Amygdala (tissue), 56 donors: Measurements from ENCODE around the gene DOHH.
"Not testable (repeated sequence)": the region's sequence is repeated elsewhere in the genome, so short reads cannot be mapped to it uniquely, and the experiment has no call there.

Experiments used
- DNase-seq, 56 donors: peaks; one replicate each; lab custom pipeline; 2025; lab: John Stamatoyannopoulos, UW

The DOHH gene

GRCh38 chr19:3521104-3521445 is 20.6 kb upstream of the DOHH start:
- DNase-seq, result no peak

- no peak for DNase-seq
Observed at GRCh38 chr19:3520166-3521103, 20.0 kb upstream of the DOHH start.

- no peak for DNase-seq
Observed at GRCh38 chr19:3519126-3519525, 18.7 kb upstream of the DOHH start.

- no peak for DNase-seq
Observed at GRCh38 chr19:3518659-3519058, 18.2 kb upstream of the DOHH start.

GRCh38 chr19:3518255-3518654 is 17.8 kb upstream of the DOHH start:
- no peak for DNase-seq

- no peak for DNase-seq
Observed at GRCh38 chr19:3517638-3518037, 17.2 kb upstream of the DOHH start.

GRCh38 chr19:3516675-3517207 is 16.3 kb upstream of the DOHH start:
- DNase-seq, result peak in 8 of 56 donors; percentile 7 to 54 (median 22)

- DNase-seq, result peak in 4 of 56 donors; percentile 3 to 34 (median 16)
Observed at GRCh38 chr19:3515891-3516422, 15.5 kb upstream of the DOHH start.

GRCh38 chr19:3514930-3515329 is 14.5 kb upstream of the DOHH start:
- no peak for DNase-seq

GRCh38 chr19:3513229-3514140 is 13.0 kb upstream of the DOHH start:
- peak in 5 of 56 donors; percentile 22 to 41 (median 29) for DNase-seq

GRCh38 chr19:3512562-3513228 is 12.2 kb upstream of the DOHH start:
- DNase-seq, result peak in 12 of 56 donors; percentile 15 to 70 (median 30)

- DNase-seq, result no peak
Observed at GRCh38 chr19:3511506-3512251, 11.2 kb upstream of the DOHH start.

- DNase-seq, result no peak
Observed at GRCh38 chr19:3510727-3511126, 10.3 kb upstream of the DOHH start.

- DNase-seq, result peak in 2 of 56 donors; percentile 2 to 13
Observed at GRCh38 chr19:3509566-3509989, 9.1 kb upstream of the DOHH start.

- DNase-seq, result peak in 1 of 56 donors; percentile 6
Observed at GRCh38 chr19:3508771-3509535, 8.5 kb upstream of the DOHH start.

GRCh38 chr19:3508121-3508661 is 7.7 kb upstream of the DOHH start:
- not testable (repeated sequence) for DNase-seq

- DNase-seq, result peak in 7 of 56 donors; percentile 2 to 48 (median 14)
Observed at GRCh38 chr19:3507371-3508120, 7.1 kb upstream of the DOHH start.
